ENCODE results near the gene TRAK2. TPM values are rescaled to one million over a fixed set of nuclear protein-coding genes. Genes with fewer than 3 reads are reported as not detected.

TRAK2 gene
- total RNA-seq, 4 donors from 2014 or later, result 30.2 to 48.3 (median 34.8) TPM

- no peak overlapping the region for H3K4me3 ChIP-seq
- H3K27me3 ChIP-seq, result no peaks in the 10 kb centered on the region
- DNase-seq (ENCODE audit: low spot score in 2 of 2), result no peak
- no peaks in the 10 kb centered on the region for H3K4me1 ChIP-seq
- no peak overlapping the region for H3K27ac ChIP-seq
- TF ChIP-seq POLR2A (IDR thresholded peaks at IDR 0.05) (no peak), EP300 (IDR thresholded peaks at IDR 0.05) (no peak), CTCF (IDR thresholded peaks at IDR 0.05) (no peak)
- peaks cover 0 to 28% (median 0%) of the 10 kb centered on the region in 3 donors for H3K36me3 ChIP-seq
- no peaks in the 10 kb centered on the region for H3K9me3 ChIP-seq
- 64 to 79% methylated on average over 1 of the region's 1 CpG for WGBS, 2 donors
Measured at GRCh38 chr2:201348758-201349157, 102.5 kb downstream of the TRAK2 start.

- Histone ChIP-seq H3K27me3 (no peaks in the 10 kb centered on the region), H3K9me3 (no peaks in the 10 kb centered on the region), H3K4me1 (no peaks in the 10 kb centered on the region), H3K4me3 (no peak overlapping the region), H3K27ac (no peak overlapping the region), H3K36me3 (peaks cover 0 to 44% (median 0%) of the 10 kb centered on the region in 3 donors)
- TF ChIP-seq EP300 (IDR thresholded peaks at IDR 0.05) (no peak), POLR2A (IDR thresholded peaks at IDR 0.05) (no peak), CTCF (IDR thresholded peaks at IDR 0.05) (no peak)
- no peak for DNase-seq (ENCODE audit: low spot score in 2 of 2)
- 79 to 81% methylated on average over 4 of the region's 4 CpGs for WGBS, 2 donors
Measured at GRCh38 chr2:201347138-201347537, 104.1 kb downstream of the TRAK2 start.

- TF ChIP-seq EP300 (IDR thresholded peaks at IDR 0.05) (no peak), CTCF (IDR thresholded peaks at IDR 0.05) (no peak), POLR2A (IDR thresholded peaks at IDR 0.05) (no peak)
- no peaks in the 10 kb centered on the region for H3K9me3 ChIP-seq
- H3K4me1 ChIP-seq, result no peaks in the 10 kb centered on the region
- WGBS, 2 donors, result 82 to 86% methylated on average over 7 of the region's 7 CpGs
- no peak overlapping the region for H3K4me3 ChIP-seq
- no peaks in the 10 kb centered on the region for H3K27me3 ChIP-seq
- no peak overlapping the region for H3K27ac ChIP-seq
- DNase-seq (ENCODE audit: low spot score in 2 of 2), result no peak
- peaks cover 0 to 46% (median 0%) of the 10 kb centered on the region in 3 donors for H3K36me3 ChIP-seq
Measured at GRCh38 chr2:201345625-201346213, 105.5 kb downstream of the TRAK2 start.

GRCh38 chr2:201344663-201345366, 106.4 kb downstream of the TRAK2 start:
- no peak overlapping the region for H3K4me3 ChIP-seq
- H3K36me3 ChIP-seq, result peaks cover 0 to 45% (median 0%) of the 10 kb centered on the region in 3 donors
- no peak for DNase-seq (ENCODE audit: low spot score in 2 of 2)
- no peaks in the 10 kb centered on the region for H3K27me3 ChIP-seq
- H3K27ac ChIP-seq, result no peak overlapping the region
- TF ChIP-seq EP300 (IDR thresholded peaks at IDR 0.05) (no peak), CTCF (IDR thresholded peaks at IDR 0.05) (no peak), POLR2A (IDR thresholded peaks at IDR 0.05) (no peak)
- no peaks in the 10 kb centered on the region for H3K9me3 ChIP-seq
- no peaks in the 10 kb centered on the region for H3K4me1 ChIP-seq
- 58 to 63% methylated on average over 1 of the region's 1 CpG for WGBS, 2 donors

- no peak for DNase-seq (ENCODE audit: low spot score in 2 of 2)
- Histone ChIP-seq H3K4me1 (no peaks in the 10 kb centered on the region), H3K36me3 (peaks cover 0 to 45% (median 0%) of the 10 kb centered on the region in 3 donors), H3K27me3 (no peaks in the 10 kb centered on the region), H3K4me3 (no peak overlapping the region), H3K9me3 (no peaks in the 10 kb centered on the region), H3K27ac (no peak overlapping the region)
- WGBS, 2 donors, result 69 to 83% methylated on average over 2 of the region's 2 CpGs
- TF ChIP-seq CTCF (IDR thresholded peaks at IDR 0.05), result no peak
- no peak for TF ChIP-seq EP300 (IDR thresholded peaks at IDR 0.05)
- no peak for TF ChIP-seq POLR2A (IDR thresholded peaks at IDR 0.05)
Measured at GRCh38 chr2:201343559-201343958, 107.7 kb downstream of the TRAK2 start.

Measured in tibial nerve (tissue), 4 donors.